HepG2 (cell line): ENCODE data around the gene SRRM2. TPM values are rescaled to one million over a fixed set of nuclear protein-coding genes. Genes with fewer than 3 reads are reported as not detected.

Experiments used
- EEA1 ChIP-seq: sonication (generic); formaldehyde crosslinking; IDR thresholded peaks from 2 replicates; pipeline ENCODE4 v1.5.1; 2020; ENCODE audit warnings: mild to moderate bottlenecking, missing genetic modification reagents, borderline replicate concordance
- HCFC1 ChIP-seq: fragments of 150-350 bp; IDR thresholded peaks from 2 replicates; pipeline ENCODE4 v1.6.1; 2014; ENCODE audit warnings: low read depth, low read length
- HDAC6 ChIP-seq: fragments of 200-600 bp; sonication (generic); IDR thresholded peaks from 2 replicates; pipeline ENCODE4 v1.7.0; 2017; ENCODE audit warnings: mild to moderate bottlenecking, antibody characterized with exemption, low read length, low read depth
- HMG20A ChIP-seq: IDR thresholded peaks from 2 replicates; pipeline ENCODE4 v1.6.1; 2016; ENCODE audit warnings: borderline replicate concordance
- JUND ChIP-seq: sonication (generic); formaldehyde crosslinking; IDR thresholded peaks from 2 replicates; pipeline ENCODE4 v1.8.0; 2022; ENCODE audit warnings: mild to moderate bottlenecking, missing genetic modification reagents
- KDM3A ChIP-seq: IDR thresholded peaks from 2 replicates; pipeline ENCODE4 v1.6.1; 2018; ENCODE audit warnings: low read depth, missing compliant biosample characterization
- MATR3 ChIP-seq: sonication (generic); formaldehyde crosslinking; IDR thresholded peaks from 2 replicates; pipeline ENCODE4 v1.4.0; 2020; ENCODE audit warnings: missing genetic modification reagents
- RXRA ChIP-seq: sonication (generic); formaldehyde crosslinking; IDR thresholded peaks from 2 replicates; pipeline ENCODE4 v1.5.1; 2020; ENCODE audit warnings: missing genetic modification reagents
- SYNCRIP ChIP-seq: fragments of 200-400 bp; formaldehyde crosslinking; IDR thresholded peaks from 2 replicates; pipeline ENCODE4 v1.6.1; 2018; ENCODE audit warnings: mild to moderate bottlenecking, low read depth, low read length; ENCODE audit not compliant: insufficient read depth
- ZNF138 ChIP-seq: sonication (generic); formaldehyde crosslinking; IDR thresholded peaks from 2 replicates; pipeline ENCODE4 v1.5.0; 2020; ENCODE audit warnings: mild to moderate bottlenecking, low read depth, missing genetic modification reagents
- ZNF225 ChIP-seq: sonication (generic); formaldehyde crosslinking; IDR thresholded peaks from 2 replicates; pipeline ENCODE4 v1.4.0; 2020; ENCODE audit warnings: mild to moderate bottlenecking, missing genetic modification reagents
- ZNF276 ChIP-seq: sonication (generic); formaldehyde crosslinking; IDR thresholded peaks from 2 replicates; pipeline ENCODE4 v1.4.0; 2020; ENCODE audit warnings: mild to moderate bottlenecking, low read depth, missing genetic modification reagents
- ZNF30 ChIP-seq: sonication (generic); formaldehyde crosslinking; IDR thresholded peaks from 2 replicates; pipeline ENCODE4 v1.5.0; 2020; ENCODE audit warnings: mild to moderate bottlenecking, missing genetic modification reagents
- ZNF362 ChIP-seq: sonication (generic); formaldehyde crosslinking; IDR thresholded peaks from 2 replicates; pipeline ENCODE4 v1.4.0; 2020; ENCODE audit warnings: missing genetic modification reagents, mild to moderate bottlenecking, borderline replicate concordance
- ZNF496 ChIP-seq: sonication (generic); formaldehyde crosslinking; IDR thresholded peaks from 2 replicates; pipeline ENCODE4 v1.8.1; 2023; ENCODE audit warnings: mild to moderate bottlenecking, moderate library complexity, missing genetic modification reagents; ENCODE audit not compliant: insufficient replicate concordance
- ZNF512 ChIP-seq: sonication (generic); formaldehyde crosslinking; IDR thresholded peaks from 2 replicates; pipeline ENCODE4 v1.4.0; 2020; ENCODE audit warnings: mild to moderate bottlenecking, missing genetic modification reagents
- ZNF609 ChIP-seq: sonication (generic); formaldehyde crosslinking; IDR thresholded peaks from 2 replicates; pipeline ENCODE4 v1.4.0; 2020; ENCODE audit warnings: mild to moderate bottlenecking, missing genetic modification reagents, borderline replicate concordance
- polyA plus RNA-seq, 8 experiments: library from polyadenylated mRNA; depleted of rRNA in 3 of 8; stranded (reverse) in 7 of 8; unstranded in 1 of 8; fragments of >200 nt; fragmentation: Illumina TruSeq in 4 of 8; extraction: Trizol in 4 of 8; gene quantifications; 2 replicates each; pipeline versions ENCODE4 v1.2.1 to v1.2.3, GENCODE V29; 2011 to 2016; ENCODE audit warnings: low read depth in 4 of 8, missing spikeins in 1 of 8, mixed read lengths in 1 of 8; ENCODE audit not compliant: insufficient read depth in 1 of 8
- total RNA-seq, 5 experiments: library from RNA; depleted of rRNA; stranded (reverse); fragments of >200 nt; fragmentation: Illumina TruSeq; extraction: Trizol; gene quantifications; 2 replicates each; pipeline ENCODE4 v1.2.3, GENCODE V29; 2016; ENCODE audit warnings: low read depth in 1 of 5

The SRRM2 gene
- total and polyA plus RNA-seq, 2 of the 13 experiments (the other 11 are each of a cell fraction or from before 2014, with no cell fraction given): 50.4 to 112 TPM

GRCh38 chr16:2720719-2721633 lies 31.5 kb upstream of the SRRM2 start (continued):
- TF ChIP-seq ZNF362 (CRISPR knock-in tag) (0 out of 2 replicates have a peak, but pooled peaks have one; percentile 11), ZNF276 (CRISPR knock-in tag) (no peak), RXRA (CRISPR knock-in tag) (peak; percentile 79), ZNF496 (CRISPR knock-in tag) (no peak), EEA1 (CRISPR knock-in tag) (no peak), ZNF609 (CRISPR knock-in tag) (peak; percentile 31; the same call in 1 of the 2 replicates), MATR3 (no peak), KDM3A (CRISPR knock-in tag) (no peak), HDAC6 (no peak), HMG20A (CRISPR knock-in tag) (no peak), ZNF138 (CRISPR knock-in tag) (no peak; the same call in 1 of the 2 replicates), ZNF512 (CRISPR knock-in tag) (no peak), JUND (CRISPR knock-in tag) (0 out of 2 replicates have a peak, but pooled peaks have one; percentile 33), ZNF225 (no peak), HCFC1 (peak; percentile 62), SYNCRIP (no peak), ZNF30 (no peak)
